GM19240 (cell line): Measurements from ENCODE around the gene NIPA2.

Experiments used
- DNase-seq: peaks from one replicate; pipeline ENCODE4 v3.0.0; 2011; ENCODE audit warnings: low spot score; ENCODE audit not compliant: insufficient read length

Gene NIPA2

DNA sequence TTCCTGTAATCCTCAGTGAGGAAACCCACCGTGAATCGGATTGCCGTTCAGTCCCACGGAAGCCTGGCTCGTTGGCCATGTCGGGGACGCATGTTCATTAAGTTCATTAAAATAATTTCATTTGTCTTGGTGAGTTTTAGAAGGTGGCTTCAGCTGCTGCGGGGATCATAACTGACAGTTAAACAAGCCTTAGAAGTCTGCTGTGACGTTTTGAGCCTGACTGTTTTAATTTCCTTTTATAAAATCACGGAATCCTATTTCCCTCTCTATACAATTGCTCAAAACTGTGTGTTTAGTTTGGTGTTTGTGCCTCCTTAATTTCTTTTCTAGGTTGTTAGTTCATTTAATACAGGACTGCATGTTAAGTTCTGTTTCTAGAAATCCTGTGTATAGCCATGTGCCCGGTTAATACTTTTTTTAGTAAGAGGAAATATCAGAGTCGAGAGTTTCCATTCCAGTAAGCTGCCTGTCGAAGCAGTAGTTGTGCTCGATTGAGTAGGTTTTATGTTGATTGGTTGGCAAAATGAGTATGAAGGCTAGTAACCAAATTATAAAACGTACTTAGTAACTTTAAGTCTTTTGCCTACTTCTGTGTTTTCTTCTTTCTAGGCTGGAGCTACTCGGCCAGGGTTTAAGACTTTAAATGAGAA is 705 bp downstream of the NIPA2 start:
- DNase-seq: no peak

DNA sequence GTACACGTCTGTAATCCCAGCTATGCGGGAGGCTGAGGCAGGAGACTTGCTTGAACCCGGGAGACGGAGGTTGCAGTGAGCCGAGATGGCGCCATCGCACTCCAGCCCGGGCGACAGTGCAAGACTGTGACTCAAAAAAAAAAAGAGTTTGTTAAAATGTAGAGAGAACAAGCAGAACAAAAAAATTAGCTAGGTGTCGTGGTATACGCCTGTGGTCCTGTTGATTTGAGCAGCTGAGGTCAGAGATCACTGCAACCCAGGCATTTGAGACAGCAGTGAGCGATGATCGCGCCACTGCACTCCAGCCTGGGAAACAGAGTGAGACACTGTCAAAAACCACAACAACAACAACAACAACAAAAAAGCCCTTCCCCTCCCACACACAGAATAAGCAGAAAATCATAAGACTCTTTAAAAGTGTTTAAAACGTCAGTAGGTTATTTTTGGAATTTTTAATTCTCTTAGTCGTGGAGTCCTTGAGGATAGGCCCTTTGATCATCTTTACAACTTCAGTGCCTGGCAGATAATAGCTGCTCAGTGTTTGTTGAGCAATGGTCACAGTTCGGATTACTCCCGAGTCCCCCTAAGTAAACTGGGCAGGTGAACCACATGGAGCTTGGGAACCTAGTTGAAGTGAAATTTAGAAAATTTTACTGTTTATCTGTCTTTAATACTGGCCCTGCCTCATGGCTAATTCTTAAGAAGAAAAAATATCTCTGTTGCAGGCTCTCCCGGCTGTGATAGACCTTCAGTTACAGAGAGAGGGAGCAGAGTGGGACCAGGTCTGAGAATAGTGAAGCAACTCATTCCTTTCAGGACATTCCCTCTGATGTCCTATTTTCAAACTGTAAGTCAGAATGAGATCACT is 6.2 kb downstream of the NIPA2 start:
- DNase-seq: no peak

DNA sequence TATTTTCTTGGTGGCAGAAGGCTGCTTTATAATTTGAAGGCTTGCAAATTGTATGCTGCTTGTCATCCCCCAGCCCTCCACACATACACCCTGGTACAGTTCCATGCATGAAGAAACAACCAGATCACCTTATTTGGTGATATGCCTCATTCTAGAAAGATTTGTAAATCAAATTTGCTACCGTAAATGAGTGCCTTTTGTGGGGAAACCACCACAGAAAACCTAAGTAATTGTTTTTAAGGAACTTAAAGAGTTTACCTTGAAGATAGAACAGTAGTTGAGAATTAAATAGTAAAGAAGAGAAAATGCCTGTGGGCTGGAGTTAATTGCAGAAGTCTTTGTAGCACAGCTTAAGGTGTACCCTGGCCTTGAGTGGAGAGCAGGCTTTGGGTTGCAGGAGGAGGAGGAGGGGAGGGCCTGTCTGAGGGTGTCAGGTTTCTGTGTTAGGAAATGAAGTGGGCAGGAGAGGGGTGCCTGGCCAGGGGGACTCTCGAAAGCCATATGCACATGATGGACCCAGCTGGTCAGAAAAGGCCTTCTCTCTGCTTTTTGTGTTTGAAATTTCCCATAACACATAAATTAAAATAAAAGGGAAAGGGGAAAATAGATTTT is 6.9 kb downstream of the NIPA2 start:
- no peak for DNase-seq

DNA sequence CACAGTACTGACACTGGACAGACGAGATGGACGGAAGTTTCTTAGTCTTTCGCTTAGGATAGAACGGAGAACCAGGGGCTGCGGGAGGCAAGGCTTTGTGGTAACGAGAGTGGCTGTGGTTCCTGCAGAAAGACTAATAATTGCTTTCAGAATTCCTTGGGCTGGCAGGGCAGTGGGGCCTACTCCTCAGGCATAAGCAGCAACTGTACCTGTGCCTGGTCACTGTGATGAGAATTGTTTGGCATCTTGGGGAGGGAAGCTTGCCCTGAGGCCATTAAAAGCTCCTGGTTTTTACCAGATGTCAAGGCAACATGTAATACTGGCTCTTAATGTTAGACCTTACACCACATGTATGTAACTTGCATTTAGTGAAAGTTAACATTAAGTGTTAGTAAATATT is 7.6 kb downstream of the NIPA2 start:
- DNase-seq: no peak

DNA sequence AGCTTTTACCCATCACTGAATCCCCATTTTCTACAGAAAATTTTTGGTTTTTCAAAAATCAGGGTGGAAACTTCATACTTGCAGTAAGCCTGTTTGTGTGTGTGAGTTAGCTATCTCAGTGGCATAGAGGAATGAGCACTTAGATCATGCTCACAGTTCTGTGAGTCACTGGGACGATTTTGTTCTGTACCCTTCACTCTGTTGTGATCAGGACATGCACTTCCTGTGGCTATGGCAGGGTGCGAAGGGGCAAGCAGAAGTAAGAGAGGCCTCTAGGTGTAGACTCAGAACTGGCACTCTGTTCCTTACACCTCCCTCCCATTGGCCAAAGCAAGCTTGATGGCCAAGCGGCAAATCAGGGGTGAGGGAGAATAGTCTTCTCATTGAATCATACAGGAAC is 11.6 kb downstream of the NIPA2 start:
- no peak for DNase-seq

DNA sequence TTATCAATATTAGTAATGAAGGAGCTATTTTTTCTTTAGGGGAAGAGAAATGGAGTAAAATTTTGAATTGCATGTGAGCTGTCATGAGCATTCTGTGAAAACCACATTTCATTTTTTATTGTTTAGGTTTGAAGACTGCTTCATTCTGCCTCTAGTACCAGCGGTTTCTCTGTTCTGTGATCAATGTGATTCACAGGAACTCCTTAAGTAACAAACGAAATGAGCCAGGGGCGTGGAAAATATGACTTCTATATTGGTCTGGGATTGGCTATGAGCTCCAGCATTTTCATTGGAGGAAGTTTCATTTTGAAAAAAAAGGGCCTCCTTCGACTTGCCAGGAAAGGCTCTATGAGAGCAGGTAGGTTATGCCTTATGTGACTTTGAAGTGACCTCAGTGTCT is 13.0 kb downstream of the NIPA2 start:
- DNase-seq: no peak

DNA sequence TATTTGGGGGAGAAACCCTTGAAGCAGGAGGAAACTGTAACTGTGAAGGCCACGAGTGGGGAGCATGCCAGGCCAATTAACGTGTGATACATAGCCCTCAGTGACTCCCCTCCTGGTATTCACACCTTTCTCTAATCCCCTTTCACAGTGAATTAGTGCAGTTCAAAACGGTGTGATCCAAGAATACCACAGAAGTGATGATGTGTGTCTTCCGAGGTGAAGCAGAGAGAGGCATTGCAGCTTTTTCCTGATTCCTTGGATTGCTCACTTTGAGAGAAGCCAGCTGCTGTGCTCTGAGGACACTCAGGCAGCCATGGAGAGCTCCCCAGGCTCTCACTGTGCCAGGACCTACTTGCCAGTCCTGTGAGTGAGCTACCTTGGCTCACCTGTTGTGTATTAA is 17.3 kb downstream of the NIPA2 start:
- no peak for DNase-seq

DNA sequence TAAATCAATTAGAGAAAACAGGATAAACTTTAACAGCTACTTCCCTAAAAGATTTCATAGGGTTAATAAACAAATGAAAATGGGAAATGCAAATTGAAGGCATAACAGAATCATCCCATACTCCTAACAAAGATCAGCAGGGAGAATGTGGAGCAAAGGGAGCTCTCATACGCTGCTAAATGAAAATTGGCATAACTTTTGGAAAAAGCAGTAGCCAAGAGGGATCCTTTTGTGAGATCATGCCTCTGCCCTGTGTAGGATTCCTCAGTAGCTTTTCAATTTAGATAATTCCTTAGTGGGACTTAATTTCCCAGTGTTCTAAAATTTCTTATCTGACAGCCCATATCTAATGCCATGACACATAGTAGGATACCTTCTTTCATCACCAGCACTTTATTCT is 18.2 kb downstream of the NIPA2 start:
- DNase-seq: no peak

DNA sequence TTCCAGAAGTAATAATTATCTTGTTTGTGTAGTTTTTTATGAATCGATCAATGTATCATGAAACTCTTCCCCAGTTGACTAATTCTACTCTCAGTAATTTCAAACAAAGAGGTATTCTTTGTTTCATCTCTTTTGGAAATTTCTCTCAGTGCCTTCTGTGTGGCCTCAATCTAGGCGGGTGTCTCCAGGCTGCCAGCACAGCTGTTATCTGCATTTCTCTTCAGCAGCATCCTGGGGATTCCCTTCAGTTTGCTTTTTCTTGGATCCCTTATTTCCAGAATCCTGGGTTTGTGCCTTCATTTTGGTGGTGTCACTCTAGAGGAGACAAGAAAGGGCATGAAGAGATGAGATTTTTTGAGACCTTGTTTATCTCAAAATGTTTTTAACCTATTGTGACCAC is 22.7 kb downstream of the NIPA2 start:
- DNase-seq: no peak

DNA sequence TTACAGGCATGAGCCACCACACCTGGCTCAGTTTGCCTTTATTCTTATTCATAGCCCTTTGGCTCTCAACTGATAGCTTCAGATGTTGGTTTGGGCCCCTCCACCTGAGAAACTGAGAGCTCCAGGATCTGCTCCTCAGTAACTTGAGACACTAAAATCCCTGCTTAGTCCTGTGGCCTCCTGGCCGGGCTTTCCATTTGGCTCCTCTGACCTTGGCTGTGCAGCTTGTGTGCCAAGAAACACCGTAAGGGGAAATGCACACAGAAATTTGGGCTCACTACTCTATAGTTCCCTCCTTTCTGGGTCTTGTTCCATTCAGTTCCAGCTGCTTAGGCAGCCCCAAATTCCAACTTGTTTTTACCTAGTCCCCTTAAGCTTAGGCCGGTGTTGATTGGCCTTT is 24.9 kb downstream of the NIPA2 start:
- no peak for DNase-seq

DNA sequence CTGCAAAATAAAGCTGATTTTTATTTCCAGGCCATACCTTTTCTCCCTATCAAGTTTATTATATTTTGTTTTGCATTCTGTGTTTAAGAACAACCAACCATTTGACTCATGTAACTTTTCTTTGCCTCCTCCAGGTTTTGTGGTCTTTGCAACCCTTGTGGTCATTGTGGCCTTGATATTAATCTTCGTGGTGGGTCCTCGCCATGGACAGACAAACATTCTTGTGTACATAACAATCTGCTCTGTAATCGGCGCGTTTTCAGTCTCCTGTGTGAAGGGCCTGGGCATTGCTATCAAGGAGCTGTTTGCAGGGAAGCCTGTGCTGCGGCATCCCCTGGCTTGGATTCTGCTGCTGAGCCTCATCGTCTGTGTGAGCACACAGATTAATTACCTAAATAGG is 27.6 kb downstream of the NIPA2 start:
- DNase-seq: no peak

DNA sequence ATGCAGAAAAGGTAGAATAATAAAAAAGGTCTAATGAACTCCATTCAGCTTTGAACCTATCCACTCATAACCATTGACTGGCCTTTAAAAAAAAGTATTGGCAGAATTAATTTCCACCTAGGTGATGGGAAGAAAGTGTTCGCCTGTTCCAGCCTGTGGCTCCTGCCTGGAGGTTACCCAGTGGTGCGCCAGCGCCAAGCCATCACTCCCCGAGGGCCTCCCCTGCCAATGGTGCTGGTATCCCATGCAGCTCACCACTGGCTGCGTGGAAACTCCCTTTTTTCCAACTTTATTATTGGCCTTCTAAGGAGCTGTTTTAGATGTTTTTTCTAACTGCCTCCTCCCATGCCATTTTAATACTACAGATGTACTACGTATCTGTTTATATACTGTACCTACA is 29.4 kb downstream of the NIPA2 start:
- no peak for DNase-seq

DNA sequence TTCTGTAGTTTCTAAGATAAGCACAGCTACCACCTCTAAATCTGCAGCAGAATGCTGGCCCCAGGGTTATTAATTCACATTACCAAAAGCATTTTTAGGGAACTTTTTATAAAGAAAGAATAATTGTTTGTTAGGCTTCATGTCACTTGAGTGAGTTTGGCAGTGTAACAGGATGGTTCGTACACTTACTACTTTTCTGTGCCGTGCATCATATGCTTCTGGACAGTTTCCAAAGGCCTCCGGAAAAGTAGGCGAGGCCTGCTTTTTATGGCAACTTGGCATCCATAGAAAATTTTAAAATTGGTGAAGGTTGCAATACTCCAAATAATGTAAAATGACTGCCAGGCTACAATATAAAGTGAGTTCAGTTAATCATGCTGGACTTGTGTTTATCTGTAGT is 30.0 kb downstream of the NIPA2 start:
- no peak for DNase-seq

DNA sequence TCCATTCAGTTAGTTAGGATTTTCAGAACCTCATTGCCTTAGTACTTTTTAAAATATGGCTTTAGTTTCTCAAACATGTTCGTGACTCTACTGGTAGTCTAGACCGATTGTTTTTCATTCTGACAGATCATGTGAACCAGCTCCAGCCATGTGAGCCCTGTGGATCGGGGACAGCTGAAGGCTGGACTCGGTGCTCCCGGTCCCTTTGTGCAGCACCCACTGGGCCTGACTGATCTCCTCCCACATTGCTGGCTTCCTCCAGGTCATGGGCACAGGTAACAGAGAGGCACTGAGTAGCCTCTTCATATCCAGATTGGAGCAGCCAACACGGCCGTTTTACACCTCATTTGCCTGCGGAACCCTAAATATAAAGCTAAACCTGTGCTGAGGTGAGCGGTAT is 30.5 kb downstream of the NIPA2 start:
- DNase-seq: no peak

DNA sequence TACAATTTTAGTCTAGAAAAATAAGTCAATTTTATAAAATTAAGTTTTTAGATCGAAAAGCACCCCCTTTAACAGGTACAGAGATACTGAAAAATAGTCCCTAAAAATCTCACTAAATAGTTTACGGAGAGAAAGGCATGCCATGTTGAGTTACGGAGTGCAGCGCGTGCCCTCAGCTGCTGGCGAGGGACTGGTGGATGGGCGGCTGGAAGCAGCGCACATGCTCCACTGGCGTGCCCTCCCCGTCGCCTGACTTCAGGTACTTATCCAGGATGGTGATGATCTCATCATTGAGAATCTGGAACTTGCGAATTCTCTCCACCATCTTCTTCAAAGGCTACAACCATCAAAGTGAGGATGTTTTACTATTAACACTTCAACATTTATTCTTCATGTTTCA is 31.4 kb downstream of the NIPA2 start:
- no peak for DNase-seq

DNA sequence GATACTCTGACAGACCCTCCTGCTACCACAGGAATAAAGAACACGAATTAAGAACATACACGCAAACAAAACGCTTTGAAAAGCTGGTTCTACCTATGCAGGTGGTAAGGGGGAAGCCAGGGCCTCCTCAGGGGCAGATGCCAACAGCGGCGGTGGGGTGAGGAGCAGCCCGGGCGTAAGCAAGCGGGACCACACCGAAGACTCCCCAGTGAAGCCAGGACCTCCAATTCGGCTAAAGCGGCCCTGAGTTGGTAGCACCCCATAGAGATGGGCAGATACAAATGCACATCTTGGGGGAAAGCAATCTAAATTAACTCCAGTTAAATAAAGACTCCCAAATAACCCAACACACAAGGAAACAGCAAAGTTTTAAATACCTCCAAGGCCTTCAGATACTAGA is 32.4 kb downstream of the NIPA2 start:
- no peak for DNase-seq

DNA sequence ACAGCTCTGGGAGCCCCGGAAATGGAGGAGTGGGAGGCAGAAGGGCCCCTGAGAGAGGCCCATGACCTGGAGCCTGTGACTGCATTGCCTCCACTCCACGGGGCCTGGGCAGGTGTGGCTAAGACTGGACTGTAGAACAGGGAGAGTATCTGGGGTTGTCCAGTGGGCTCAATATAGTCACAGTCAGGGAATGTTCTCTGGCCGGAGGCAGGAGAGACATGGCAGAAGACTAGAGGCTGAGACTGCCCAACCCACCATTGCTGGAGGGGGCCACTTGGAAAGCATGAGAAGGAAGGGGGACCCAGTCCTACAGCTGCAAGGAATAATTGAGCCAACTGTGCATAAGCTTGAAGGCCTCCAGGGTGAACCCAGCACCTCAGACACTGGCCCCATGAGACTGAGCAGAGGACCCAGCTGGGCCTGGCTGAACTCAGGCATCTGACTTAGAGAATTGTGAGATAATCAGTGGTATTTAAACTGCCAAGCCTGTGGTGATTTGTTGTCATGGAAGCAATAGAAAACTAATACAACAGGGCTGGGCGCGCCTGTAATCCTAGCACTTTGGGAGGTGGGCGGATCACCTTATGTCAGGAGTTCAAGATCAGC is 33.1 kb downstream of the NIPA2 start:
- no peak for DNase-seq

DNA sequence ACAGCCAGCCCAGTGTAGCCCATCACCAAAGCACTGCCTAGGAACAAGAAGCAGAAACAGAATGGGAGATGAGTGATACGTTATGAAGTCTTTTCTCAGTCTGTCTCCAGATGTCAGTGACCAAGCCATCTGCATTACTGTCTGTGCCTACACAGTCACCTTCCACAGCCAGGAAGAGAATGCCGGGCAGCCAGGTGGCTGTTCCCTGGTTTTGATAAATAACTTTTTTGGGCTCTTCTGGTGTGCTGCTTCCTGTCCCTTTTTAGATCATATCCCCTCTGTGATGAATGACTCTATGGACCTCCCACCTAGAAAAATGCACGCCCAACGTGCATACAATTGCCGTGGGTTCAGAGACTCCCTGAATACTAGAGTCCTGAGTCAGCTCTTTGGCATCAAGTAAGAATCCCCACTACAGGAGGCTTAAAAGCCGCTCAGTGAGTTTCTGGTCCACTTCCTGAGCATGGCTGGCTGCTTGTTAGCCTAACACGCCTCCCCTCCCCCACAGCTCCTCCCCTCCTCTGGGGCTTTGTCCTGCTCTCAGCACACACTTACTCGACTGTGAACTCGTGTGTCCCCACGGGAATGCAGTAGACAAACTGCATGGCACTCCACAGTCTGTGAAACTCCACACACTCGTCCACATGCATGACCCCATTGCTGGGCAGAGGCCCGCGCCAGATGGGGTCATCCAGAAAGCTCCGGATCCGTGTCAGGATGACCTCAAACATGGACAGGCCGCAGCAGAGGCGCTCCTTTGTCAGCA is 34.7 kb downstream of the NIPA2 start:
- DNase-seq: no peak

DNA sequence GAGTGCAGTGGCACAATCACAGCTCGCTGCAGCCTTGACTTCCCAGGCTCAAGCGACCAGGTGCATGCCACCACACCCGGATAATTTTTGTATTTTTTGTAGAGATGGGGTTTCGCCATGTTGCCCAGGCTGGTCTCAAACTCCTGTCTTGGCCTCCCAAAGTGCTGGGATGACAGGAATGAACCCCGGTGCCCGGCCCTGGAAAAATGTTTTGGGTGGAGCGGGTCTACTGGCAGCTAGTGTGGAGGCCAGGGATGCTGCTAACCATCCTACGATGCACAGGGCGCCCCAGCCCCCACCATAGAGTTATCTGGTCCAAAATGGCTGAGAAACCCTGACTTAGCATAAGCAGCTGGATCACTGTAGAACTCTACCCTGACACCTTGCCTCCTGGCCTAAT is 35.4 kb downstream of the NIPA2 start:
- no peak for DNase-seq

DNA sequence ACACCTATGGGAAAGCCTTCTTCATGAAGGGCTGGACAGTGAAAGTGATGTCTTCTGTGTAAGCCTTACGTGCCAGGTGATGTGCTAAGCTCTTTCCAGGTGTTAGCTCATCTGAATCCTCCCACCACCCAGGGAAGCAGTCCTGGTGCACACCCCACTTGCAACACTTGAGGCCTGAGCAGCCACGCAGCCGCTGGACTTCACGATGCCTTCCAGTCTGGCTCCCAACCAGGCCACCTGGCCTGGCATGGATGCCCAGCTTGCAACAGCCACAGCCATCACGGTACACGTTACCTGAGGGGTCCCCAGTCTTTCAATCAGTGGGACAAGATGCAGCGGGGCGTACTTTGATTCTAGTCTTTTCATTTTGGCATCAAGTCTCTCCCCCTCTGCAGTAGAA is 35.8 kb downstream of the NIPA2 start:
- DNase-seq: no peak

DNA sequence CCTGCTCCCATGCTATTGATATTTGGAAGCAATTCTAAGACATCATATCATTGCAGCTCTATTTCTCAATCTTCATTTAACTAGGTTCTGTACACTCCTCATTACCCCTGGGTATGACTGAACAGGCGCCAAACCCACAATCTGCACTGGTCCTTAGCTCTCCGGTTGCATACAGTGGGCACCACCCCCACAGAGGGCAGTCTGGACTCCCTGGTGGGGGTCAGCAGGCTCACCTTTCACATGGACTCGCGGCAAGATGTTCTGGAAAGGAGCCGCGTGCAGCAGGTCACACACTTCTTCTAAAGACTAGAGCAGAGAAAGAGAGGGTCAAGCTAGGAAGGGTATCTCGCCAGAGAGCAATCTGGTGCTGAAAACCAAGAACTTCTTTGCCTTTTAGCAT is 36.5 kb downstream of the NIPA2 start:
- DNase-seq: no peak

DNA sequence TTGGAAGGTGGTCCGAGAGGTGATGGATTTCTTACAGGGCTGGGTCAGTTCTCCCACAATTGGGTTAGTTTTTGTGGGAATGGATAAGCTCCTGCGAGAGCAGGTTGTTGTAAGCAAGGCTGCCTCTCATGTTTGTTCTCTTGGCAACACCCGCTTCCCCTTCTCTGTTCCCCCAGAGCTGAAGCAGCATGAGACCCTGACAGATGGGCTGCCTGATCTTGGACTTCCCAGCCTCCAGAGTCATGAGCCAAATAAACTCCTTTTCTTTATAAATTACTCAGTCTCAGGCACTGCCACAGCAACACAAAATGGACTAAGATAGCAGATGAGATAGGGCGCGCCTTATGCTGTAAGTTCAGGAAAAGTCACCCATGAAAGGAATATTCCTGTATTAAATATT is 38.7 kb downstream of the NIPA2 start:
- DNase-seq: no peak
